ENCODE measurements around the gene CTBS. TPM values are rescaled to one million over a fixed set of nuclear protein-coding genes. Genes with fewer than 3 reads are reported as not detected.

The CTBS gene
- polyA plus RNA-seq, 2 of the 4 experiments (the other 2 are of a cell fraction) = 6.7 to 25.3 TPM

- TF ChIP-seq CEBPB (IDR thresholded peaks at IDR 0.05) (no peak), HDAC2 (IDR thresholded peaks at IDR 0.05) (no peak), JUNB (IDR thresholded peaks at IDR 0.05) (no peak), EHF (CRISPR knock-in tag; IDR thresholded peaks at IDR 0.05) (no peak), PHF8 (IDR thresholded peaks at IDR 0.05; ENCODE audit: borderline replicate concordance, low read depth) (no peak), RAD21 (conservative IDR thresholded peaks at IDR 0.05 in 1 of 2, IDR thresholded peaks at IDR 0.05 in 1 of 2) (no peak), KDM5A (IDR thresholded peaks at IDR 0.05) (no peak), REST (IDR thresholded peaks at IDR 0.05) (no peak), BHLHE40 (IDR thresholded peaks at IDR 0.05; ENCODE audit: low read depth, low read length) (no peak), TP53 (CRISPR knock-in tag; IDR thresholded peaks at IDR 0.05) (no peak), MYC (IDR thresholded peaks at IDR 0.05; ENCODE audit: borderline replicate concordance, low read length) (no peak), BCL3 (IDR thresholded peaks at IDR 0.05) (no peak), RNF2 (IDR thresholded peaks at IDR 0.05; ENCODE audit: borderline replicate concordance, low read depth) (no peak), SMC3 (IDR thresholded peaks at IDR 0.05) (no peak)
- FAIRE-seq = no peak
- 0 out of 3 replicates have a peak, but pooled peaks cover 4% of the 10 kb centered on the region for H3K9me3 ChIP-seq
- CTCF ChIA-PET = interaction anchor here (1.1 to 1.9 kb wide), 4 partner anchors 10 to 248 kb away, joined by 3 to 10 read pairs (median 4); no protein-coding TSS in a partner anchor
- peak in 1 of 2 experiments; percentile 6 for DNase-seq (ENCODE audit: low read depth in 1 of 2, low spot score in 1 of 2)
- POLR2A ChIA-PET = interaction anchor here (0.6 to 1.9 kb wide), 15 partner anchors 8 to 604 kb away, joined by 3 to 27 read pairs (median 4); partner anchors contain the start of genes CTBS and RPF1
- ATAC-seq = peak; percentile 66 to 73
- H3K27ac ChIP-seq = peak overlapping the region; percentile 94 to 99
- WGBS (ENCODE audit: missing lambda C conversion rate) = 1% methylated on average over 11 of the region's 47 CpGs
- H3K4me3 ChIP-seq = peak overlapping the region; percentile 79
- H3K4me2 ChIP-seq = peak overlapping the region; percentile 92
- peaks cover 22% of the 10 kb centered on the region; the same call in 2 of the 3 replicates for H3K4me1 ChIP-seq
Measured at GRCh38 chr1:84505493-84506001, 68.7 kb downstream of the CTBS start.

GRCh38 chr1:84504580-84505492 is 69.4 kb downstream of the CTBS start:
- FAIRE-seq (no peak), DNase-seq (ENCODE audit: low read depth in 1 of 2, low spot score in 1 of 2) (peak in 1 of 2 experiments; percentile 4), ATAC-seq (no peak)
- Histone ChIP-seq H3K4me2 (peak overlapping the region; percentile 92), H3K4me3 (peak overlapping the region; percentile 79), H3K27ac (peak overlapping the region; percentile 94 to 99), H3K9me3 (0 out of 3 replicates have a peak, but pooled peaks cover 4% of the 10 kb centered on the region), H3K4me1 (peaks cover 22% of the 10 kb centered on the region; the same call in 2 of the 3 replicates)
- 11% methylated on average over 17 of the region's 17 CpGs for WGBS (ENCODE audit: missing lambda C conversion rate)
- TF ChIP-seq JUN (IDR thresholded peaks at IDR 0.05) (no peak), SREBF2 (IDR thresholded peaks at IDR 0.05) (no peak), MAX (IDR thresholded peaks at IDR 0.05) (no peak), FOXS1 (CRISPR knock-in tag; IDR thresholded peaks at IDR 0.05) (no peak), EHF (CRISPR knock-in tag; IDR thresholded peaks at IDR 0.05) (no peak), RAD21 (conservative IDR thresholded peaks at IDR 0.05 in 1 of 2, IDR thresholded peaks at IDR 0.05 in 1 of 2) (no peak), USF2 (IDR thresholded peaks at IDR 0.05) (no peak), RFX5 (IDR thresholded peaks at IDR 0.05) (no peak), FOSB (CRISPR knock-in tag; IDR thresholded peaks at IDR 0.05) (no peak), HOXB13 (CRISPR knock-in tag; IDR thresholded peaks at IDR 0.05; ENCODE audit: low read depth) (no peak), POLR2A (IDR thresholded peaks at IDR 0.05; ENCODE audit: low read length) (no peak), MAZ (IDR thresholded peaks at IDR 0.05; ENCODE audit: borderline replicate concordance, low read depth, low read length) (no peak), RCOR1 (IDR thresholded peaks at IDR 0.05; ENCODE audit: low read depth, low read length) (no peak)
- POLR2A ChIA-PET = interaction anchor here (1.1 to 1.9 kb wide), 4 partner anchors 26 to 207 kb away, joined by 3 to 27 read pairs (median 13); partner anchors contain the start of gene CTBS
- CTCF ChIA-PET = interaction anchor here (1.5 to 1.6 kb wide), 2 partner anchors 115 to 249 kb away, joined by 3 to 6 read pairs; no protein-coding TSS in a partner anchor

All from A549 (cell line).